SIG-M5 (cell line): ENCODE measurements around the gene STK4.
A peak's percentile ranks its signal among the peaks of the same experiment; 100 is the strongest.

Experiments used
- DNase-seq: peaks from one replicate; lab custom pipeline; 2025; lab: John Stamatoyannopoulos, UW

The STK4 gene

GRCh38 chr20:44954211-44954610 is 12.1 kb upstream of the STK4 start:
- no peak for DNase-seq

GRCh38 chr20:44955270-44955669 is 11.0 kb upstream of the STK4 start:
- no peak for DNase-seq

GRCh38 chr20:44956410-44956809 is 9.9 kb upstream of the STK4 start:
- DNase-seq = no peak

GRCh38 chr20:44958276-44958675 is 8.0 kb upstream of the STK4 start:
- DNase-seq = no peak

GRCh38 chr20:44959082-44959637 is 7.2 kb upstream of the STK4 start:
- DNase-seq = peak; percentile 52

- no peak for DNase-seq
Observed at GRCh38 chr20:44959638-44960102, 6.6 kb upstream of the STK4 start.

- DNase-seq = peak; percentile 69
Observed at GRCh38 chr20:44960103-44960852, 6.0 kb upstream of the STK4 start, which contains the start of gene TOMM34. Gene TOMM34 (minus strand): TSS chr20:44960397. CDS start chr20:44960333, 64 bp downstream.

GRCh38 chr20:44961011-44961869 is 5.1 kb upstream of the STK4 start:
- DNase-seq = no peak

GRCh38 chr20:44961870-44962267 is 4.4 kb upstream of the STK4 start:
- DNase-seq = no peak

GRCh38 chr20:44962483-44962882 is 3.8 kb upstream of the STK4 start:
- no peak for DNase-seq

GRCh38 chr20:44963325-44964215 is 2.7 kb upstream of the STK4 start:
- no peak for DNase-seq

- DNase-seq = no peak
Observed at GRCh38 chr20:44965651-44966029, 672 bp upstream of the STK4 start.

GRCh38 chr20:44967207-44967807 is 995 bp downstream of the STK4 start:
- peak; percentile 71 for DNase-seq

GRCh38 chr20:44969300-44969894 is 3.1 kb downstream of the STK4 start:
- DNase-seq = no peak

- no peak for DNase-seq
Observed at GRCh38 chr20:44970243-44970757, 4.0 kb downstream of the STK4 start.

- DNase-seq = no peak
Observed at GRCh38 chr20:44973053-44973452, 6.7 kb downstream of the STK4 start.

GRCh38 chr20:44976698-44977097 is 10.4 kb downstream of the STK4 start:
- no peak for DNase-seq

GRCh38 chr20:44979090-44979621 is 12.8 kb downstream of the STK4 start:
- peak; percentile 73 for DNase-seq

- DNase-seq = no peak
Observed at GRCh38 chr20:44981736-44982406, 15.6 kb downstream of the STK4 start.
